Measurements from ENCODE around the gene CNTNAP2. TPM values are rescaled to one million over a fixed set of nuclear protein-coding genes. Genes with fewer than 3 reads are reported as not detected.

CNTNAP2 gene
- total RNA-seq, 1 donor from 2014 or later: 0.59 TPM

- H3K4me3 ChIP-seq: no peak overlapping the region
- no peaks in the 10 kb centered on the region for H3K27me3 ChIP-seq (ENCODE audit: low read depth)
- intact Hi-C loops (cut with DNase I): no loop called here
- H3K9me3 ChIP-seq: no peaks in the 10 kb centered on the region
- ATAC-seq: no peak
- no peak for DNase-seq
- no peaks in the 10 kb centered on the region for H3K4me1 ChIP-seq
- H3K27ac ChIP-seq: no peak overlapping the region
- no peak for TF ChIP-seq CTCF (IDR thresholded peaks at IDR 0.05)
- no peaks in the 10 kb centered on the region for H3K36me3 ChIP-seq
These were observed 1522.4 kb downstream of the CNTNAP2 start for GRCh38 chr7:147639037-147639436.

GRCh38 chr7:147639751-147640150 is 1523.2 kb downstream of the CNTNAP2 start:
- Histone ChIP-seq H3K4me1 (no peaks in the 10 kb centered on the region), H3K27me3 (ENCODE audit: low read depth) (no peaks in the 10 kb centered on the region), H3K27ac (no peak overlapping the region), H3K9me3 (no peaks in the 10 kb centered on the region), H3K36me3 (no peaks in the 10 kb centered on the region), H3K4me3 (no peak overlapping the region)
- DNase-seq: no peak
- intact Hi-C loops (cut with DNase I): no loop called here
- no peak for ATAC-seq
- TF ChIP-seq CTCF (IDR thresholded peaks at IDR 0.05): no peak

GRCh38 chr7:147640821-147641220 is 1524.2 kb downstream of the CNTNAP2 start:
- Histone ChIP-seq H3K27ac (no peak overlapping the region), H3K9me3 (no peaks in the 10 kb centered on the region), H3K4me3 (no peak overlapping the region), H3K36me3 (no peaks in the 10 kb centered on the region), H3K4me1 (no peaks in the 10 kb centered on the region), H3K27me3 (ENCODE audit: low read depth) (no peaks in the 10 kb centered on the region)
- TF ChIP-seq CTCF (IDR thresholded peaks at IDR 0.05): no peak
- DNase-seq (no peak), ATAC-seq (no peak)
- intact Hi-C loops (cut with DNase I): no loop called here

- Histone ChIP-seq H3K9me3 (no peaks in the 10 kb centered on the region), H3K4me3 (no peak overlapping the region), H3K36me3 (no peaks in the 10 kb centered on the region), H3K4me1 (no peaks in the 10 kb centered on the region), H3K27ac (no peak overlapping the region), H3K27me3 (ENCODE audit: low read depth) (no peaks in the 10 kb centered on the region)
- DNase-seq (no peak), ATAC-seq (no peak)
- no peak for TF ChIP-seq CTCF (IDR thresholded peaks at IDR 0.05)
- intact Hi-C loops (cut with DNase I): no loop called here
These were observed 1530.0 kb downstream of the CNTNAP2 start for GRCh38 chr7:147646568-147646967.

GRCh38 chr7:147650991-147651390 is 1534.4 kb downstream of the CNTNAP2 start:
- intact Hi-C loops (cut with DNase I): no loop called here
- Histone ChIP-seq H3K27ac (no peak overlapping the region), H3K4me3 (no peak overlapping the region), H3K27me3 (ENCODE audit: low read depth) (no peaks in the 10 kb centered on the region), H3K36me3 (no peaks in the 10 kb centered on the region), H3K4me1 (no peaks in the 10 kb centered on the region), H3K9me3 (no peaks in the 10 kb centered on the region)
- TF ChIP-seq CTCF (IDR thresholded peaks at IDR 0.05): no peak
- DNase-seq (no peak), ATAC-seq (no peak)

GRCh38 chr7:147651601-147652000 is 1535.0 kb downstream of the CNTNAP2 start:
- Histone ChIP-seq H3K4me3 (no peak overlapping the region), H3K36me3 (no peaks in the 10 kb centered on the region), H3K9me3 (no peaks in the 10 kb centered on the region), H3K27ac (no peak overlapping the region), H3K27me3 (ENCODE audit: low read depth) (no peaks in the 10 kb centered on the region), H3K4me1 (no peaks in the 10 kb centered on the region)
- ATAC-seq (no peak), DNase-seq (no peak)
- no peak for TF ChIP-seq CTCF (IDR thresholded peaks at IDR 0.05)
- intact Hi-C loops (cut with DNase I): no loop called here

Data from lower lobe of right lung (tissue), 2 donors.